Measurements from ENCODE around the gene ARHGEF10L.
"Not testable (repeated sequence)": the region's sequence is repeated elsewhere in the genome, so short reads cannot be mapped to it uniquely, and the experiment has no call there.

Gene ARHGEF10L

DNA sequence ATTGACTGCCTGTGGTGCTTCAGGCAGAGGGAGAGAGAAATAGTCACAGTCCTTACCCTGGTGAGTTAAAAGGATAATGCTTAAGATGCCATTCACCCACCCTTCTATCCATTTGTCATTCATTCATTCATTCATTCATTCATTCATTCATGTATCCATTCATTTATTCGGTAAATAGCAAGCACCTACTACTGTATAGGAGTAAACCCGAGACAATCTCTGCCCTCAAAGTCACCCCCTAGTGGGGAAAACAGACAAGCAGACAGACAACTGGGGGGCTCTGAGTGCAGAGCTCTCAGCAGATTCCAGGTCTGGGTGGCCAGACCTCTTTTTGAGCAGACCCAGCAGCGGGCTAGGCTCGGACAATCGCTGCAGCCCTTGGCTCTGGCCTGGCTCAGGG lies 201.6 kb downstream of the ARHGEF10L start:
- ATAC-seq (ENCODE audit: low read depth) = no peak
- no peak for DNase-seq (ENCODE audit: low spot score in 2 of 2)
- Mint-ChIP-seq H3K36me3 (no peaks in the 10 kb centered on the region), H3K27ac (no peak overlapping the region), H3K27me3 (peaks cover 10% of the 10 kb centered on the region), H3K9me3 (no peaks in the 10 kb centered on the region), H3K4me1 (no peaks in the 10 kb centered on the region), H3K4me3 (no peak overlapping the region)

DNA sequence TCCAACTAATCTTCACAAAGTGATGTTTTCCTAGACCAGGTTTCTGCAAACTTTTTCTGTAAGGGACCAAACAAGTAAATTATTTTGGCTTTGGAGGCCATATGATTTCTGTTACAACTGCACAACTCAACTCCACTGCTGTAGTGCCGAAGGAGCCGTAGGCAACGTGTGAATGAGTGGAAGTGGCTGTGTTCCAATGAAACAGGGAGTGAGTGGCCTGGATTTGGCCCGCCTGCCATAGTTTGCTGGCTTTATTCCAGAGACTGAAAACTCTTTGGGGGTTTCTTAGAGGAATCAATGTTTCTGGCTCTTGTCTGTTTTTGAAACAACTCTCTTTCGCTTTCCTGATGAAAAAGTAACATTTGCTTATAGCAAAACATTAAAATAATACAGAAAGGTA lies 203.1 kb downstream of the ARHGEF10L start:
- no peak overlapping the region for H3K27ac Mint-ChIP-seq
- peaks cover 10% of the 10 kb centered on the region for H3K27me3 Mint-ChIP-seq
- no peaks in the 10 kb centered on the region for H3K36me3 Mint-ChIP-seq
- no peak overlapping the region for H3K4me3 Mint-ChIP-seq
- no peaks in the 10 kb centered on the region for H3K9me3 Mint-ChIP-seq
- DNase-seq (ENCODE audit: low spot score in 2 of 2) = no peak
- ATAC-seq (ENCODE audit: low read depth) = no peak
- H3K4me1 Mint-ChIP-seq = no peaks in the 10 kb centered on the region

DNA sequence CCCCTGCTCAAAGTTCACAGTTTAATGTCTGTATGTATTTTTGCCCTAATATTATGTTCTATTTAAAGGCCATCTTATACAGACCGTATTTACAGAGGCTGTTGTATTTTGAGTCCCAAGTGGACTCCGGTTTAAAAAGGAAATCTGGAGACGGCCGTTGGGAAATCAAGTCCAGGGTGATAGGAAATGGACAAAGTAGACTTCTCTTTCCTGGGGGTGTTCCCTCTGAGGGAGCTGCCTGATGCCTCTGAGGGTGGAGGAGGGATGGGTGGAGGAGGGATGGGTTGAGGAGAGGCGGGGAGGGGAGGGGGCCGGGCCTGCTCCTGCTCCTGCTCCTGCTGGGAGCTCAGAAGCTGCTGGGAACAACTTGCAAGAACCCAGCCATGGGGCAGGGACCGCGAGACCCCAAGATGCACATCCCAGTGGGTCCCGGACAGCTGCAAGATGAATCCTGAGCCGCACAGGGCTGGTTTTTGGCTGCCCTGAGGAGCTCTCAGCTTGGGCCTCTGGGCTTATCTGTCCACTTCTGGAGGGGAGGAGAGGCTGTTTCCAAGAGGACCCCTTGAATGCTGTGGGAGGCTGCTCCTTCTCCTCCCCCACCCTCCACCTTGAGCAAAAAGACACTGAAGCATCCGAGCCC lies 203.6 kb downstream of the ARHGEF10L start:
- Mint-ChIP-seq H3K27ac (no peak overlapping the region), H3K4me3 (no peak overlapping the region), H3K9me3 (no peaks in the 10 kb centered on the region), H3K4me1 (no peaks in the 10 kb centered on the region), H3K36me3 (no peaks in the 10 kb centered on the region), H3K27me3 (peaks cover 10% of the 10 kb centered on the region)
- ATAC-seq (ENCODE audit: low read depth) (no peak), DNase-seq (ENCODE audit: low spot score in 2 of 2) (no peak)

DNA sequence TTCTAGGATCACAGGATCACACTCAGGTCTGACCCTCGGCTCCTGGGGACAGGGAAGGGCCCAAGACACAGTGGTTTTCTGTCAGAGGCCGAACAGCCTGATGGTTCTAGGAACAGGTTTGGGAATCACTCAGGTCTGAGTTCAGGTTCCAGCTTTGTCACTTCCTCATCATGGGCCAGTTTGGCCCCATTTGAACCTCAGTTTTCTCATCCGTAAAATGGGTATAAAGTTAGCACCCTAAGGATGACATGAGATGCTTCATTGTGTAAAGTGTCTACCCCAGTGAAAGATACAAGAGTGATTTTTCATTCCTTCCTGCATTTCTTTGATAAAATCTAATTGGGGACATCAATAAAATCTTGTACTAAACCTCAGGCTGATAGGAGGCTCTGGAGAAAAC lies 204.4 kb downstream of the ARHGEF10L start:
- ATAC-seq (ENCODE audit: low read depth) (no peak), DNase-seq (ENCODE audit: low spot score in 2 of 2) (no peak)
- Mint-ChIP-seq H3K27me3 (peaks cover 12% of the 10 kb centered on the region), H3K4me3 (no peak overlapping the region), H3K4me1 (no peaks in the 10 kb centered on the region), H3K9me3 (peaks cover 2% of the 10 kb centered on the region), H3K36me3 (no peaks in the 10 kb centered on the region), H3K27ac (no peak overlapping the region)

DNA sequence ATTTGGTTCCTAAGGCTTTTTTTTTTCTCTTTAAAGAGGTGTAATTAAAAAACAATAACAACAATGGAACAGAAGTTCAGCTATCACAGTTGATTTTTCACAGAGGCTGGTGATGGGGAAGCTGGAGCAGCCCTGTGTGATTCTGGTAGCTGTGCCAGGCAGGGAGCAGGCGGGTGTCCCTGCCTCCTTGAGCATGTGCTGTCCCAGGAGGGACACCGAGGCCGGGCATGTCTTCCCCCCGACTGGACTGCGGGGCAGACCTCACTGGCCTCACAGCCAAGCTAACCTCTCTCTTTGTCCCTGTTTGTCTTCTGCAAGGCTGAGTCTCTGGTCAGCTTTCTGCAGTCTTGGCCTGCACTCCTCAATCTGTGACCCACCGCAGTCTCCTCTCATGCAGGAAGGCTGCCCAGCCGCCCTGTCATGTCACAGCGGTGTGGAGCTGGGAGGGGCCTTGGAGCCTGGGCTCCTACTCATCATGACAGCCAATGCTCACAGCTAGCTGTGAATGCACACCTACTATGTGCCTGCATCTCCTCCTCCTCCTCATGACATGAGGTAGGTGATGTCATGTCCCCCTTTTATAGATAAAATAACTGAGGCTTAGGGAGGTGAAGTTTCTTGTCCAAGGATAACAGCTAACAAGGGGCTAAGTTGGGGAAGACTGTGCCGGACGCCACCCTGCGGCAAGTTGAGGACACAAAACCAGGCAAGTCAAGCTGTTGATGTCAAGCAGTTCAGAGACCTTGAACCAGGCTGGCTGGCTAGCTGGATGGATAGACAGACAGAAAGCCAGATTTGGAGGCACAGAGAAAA lies 205.4 kb downstream of the ARHGEF10L start:
- Mint-ChIP-seq H3K4me3 (no peak overlapping the region), H3K4me1 (no peaks in the 10 kb centered on the region), H3K9me3 (peaks cover 2% of the 10 kb centered on the region), H3K27me3 (peaks cover 12% of the 10 kb centered on the region), H3K27ac (no peak overlapping the region), H3K36me3 (no peaks in the 10 kb centered on the region)
- no peak for DNase-seq (ENCODE audit: low spot score in 2 of 2)
- no peak for ATAC-seq (ENCODE audit: low read depth)

DNA sequence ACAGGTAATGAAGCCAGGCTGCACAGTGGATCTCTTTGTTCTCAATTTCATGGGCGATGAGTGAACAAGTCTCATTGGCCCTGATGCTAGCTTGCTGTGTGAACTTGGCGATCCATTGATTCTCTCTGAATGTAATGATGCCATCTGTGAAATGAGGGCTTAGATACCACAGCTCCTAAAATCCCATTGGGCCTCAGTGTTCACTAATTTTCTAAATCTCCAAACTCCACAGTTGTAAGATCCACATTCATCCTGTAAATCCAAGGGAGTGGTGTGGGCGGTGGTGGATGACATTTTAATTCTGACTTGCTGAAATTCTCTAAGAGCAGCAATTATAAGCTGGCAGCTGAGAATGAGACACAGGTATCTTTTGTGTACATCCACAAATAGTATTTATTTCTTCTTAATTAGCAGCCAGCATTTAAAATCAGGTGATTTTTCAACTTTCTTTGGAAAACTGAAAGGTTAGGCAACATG lies 206.0 kb downstream of the ARHGEF10L start:
- H3K4me3 Mint-ChIP-seq = no peak overlapping the region
- no peaks in the 10 kb centered on the region for H3K4me1 Mint-ChIP-seq
- DNase-seq (ENCODE audit: low spot score in 2 of 2) (no peak), ATAC-seq (ENCODE audit: low read depth) (no peak)
- no peaks in the 10 kb centered on the region for H3K36me3 Mint-ChIP-seq
- H3K27me3 Mint-ChIP-seq = peaks cover 14% of the 10 kb centered on the region
- H3K9me3 Mint-ChIP-seq = peaks cover 5% of the 10 kb centered on the region
- H3K27ac Mint-ChIP-seq = no peak overlapping the region

DNA sequence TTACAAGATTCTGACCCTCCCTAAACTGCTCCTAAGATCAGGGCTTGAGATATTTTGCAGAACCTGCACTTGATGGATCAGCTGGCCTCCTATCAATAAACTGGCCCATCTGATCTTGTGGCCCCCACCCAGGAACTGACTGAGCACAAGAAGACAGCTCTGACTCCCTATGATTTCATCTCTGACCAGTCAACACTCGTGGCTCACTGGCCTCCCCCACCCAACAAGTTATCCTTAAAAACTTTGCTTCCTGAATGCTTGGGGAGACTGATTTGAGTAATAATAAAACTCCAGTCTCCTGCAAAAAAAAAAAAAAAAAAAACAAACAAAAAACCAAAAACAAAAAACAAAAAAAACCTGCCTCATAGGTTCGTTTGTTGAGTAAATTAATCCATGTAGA lies 206.8 kb downstream of the ARHGEF10L start:
- not testable (repeated sequence) for H3K27me3 Mint-ChIP-seq, H3K4me1 Mint-ChIP-seq, H3K36me3 Mint-ChIP-seq

DNA sequence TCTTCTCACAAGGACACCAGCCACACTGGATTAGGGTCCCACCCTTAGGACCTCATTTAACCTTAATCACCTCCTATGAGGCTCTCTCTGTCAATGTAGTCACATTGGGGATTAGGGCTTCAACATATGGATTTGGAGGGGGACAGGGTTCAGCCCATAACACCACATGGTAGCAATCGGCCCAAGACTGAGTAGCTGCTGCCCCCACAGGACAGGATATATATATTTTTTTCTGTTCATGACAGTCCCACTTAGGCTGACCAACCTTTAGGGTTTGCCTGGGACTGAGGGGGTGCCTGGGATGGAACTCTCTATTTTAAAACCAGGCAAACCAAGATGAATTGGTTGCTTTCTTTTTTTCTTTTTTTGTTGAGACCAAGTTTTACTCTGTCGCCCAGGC lies 207.4 kb downstream of the ARHGEF10L start:
- no peak for ATAC-seq (ENCODE audit: low read depth)
- H3K27me3 Mint-ChIP-seq = peaks cover 6% of the 10 kb centered on the region
- no peak for DNase-seq (ENCODE audit: low spot score in 2 of 2)
- H3K4me1 Mint-ChIP-seq = no peaks in the 10 kb centered on the region
- no peak overlapping the region for H3K27ac Mint-ChIP-seq
- H3K9me3 Mint-ChIP-seq = peaks cover 5% of the 10 kb centered on the region
- no peaks in the 10 kb centered on the region for H3K36me3 Mint-ChIP-seq
- H3K4me3 Mint-ChIP-seq = no peak overlapping the region

More for the DNA sequence above, 206.8 kb downstream of the ARHGEF10L start:
- not testable (repeated sequence) for H3K4me3 Mint-ChIP-seq; H3K27ac Mint-ChIP-seq; H3K9me3 Mint-ChIP-seq; DNase-seq (ENCODE audit: low spot score in 2 of 2); ATAC-seq (ENCODE audit: low read depth)

Measured in memory B cell (primary cell).